Measurements from ENCODE around the gene DRAM2.

DNA sequence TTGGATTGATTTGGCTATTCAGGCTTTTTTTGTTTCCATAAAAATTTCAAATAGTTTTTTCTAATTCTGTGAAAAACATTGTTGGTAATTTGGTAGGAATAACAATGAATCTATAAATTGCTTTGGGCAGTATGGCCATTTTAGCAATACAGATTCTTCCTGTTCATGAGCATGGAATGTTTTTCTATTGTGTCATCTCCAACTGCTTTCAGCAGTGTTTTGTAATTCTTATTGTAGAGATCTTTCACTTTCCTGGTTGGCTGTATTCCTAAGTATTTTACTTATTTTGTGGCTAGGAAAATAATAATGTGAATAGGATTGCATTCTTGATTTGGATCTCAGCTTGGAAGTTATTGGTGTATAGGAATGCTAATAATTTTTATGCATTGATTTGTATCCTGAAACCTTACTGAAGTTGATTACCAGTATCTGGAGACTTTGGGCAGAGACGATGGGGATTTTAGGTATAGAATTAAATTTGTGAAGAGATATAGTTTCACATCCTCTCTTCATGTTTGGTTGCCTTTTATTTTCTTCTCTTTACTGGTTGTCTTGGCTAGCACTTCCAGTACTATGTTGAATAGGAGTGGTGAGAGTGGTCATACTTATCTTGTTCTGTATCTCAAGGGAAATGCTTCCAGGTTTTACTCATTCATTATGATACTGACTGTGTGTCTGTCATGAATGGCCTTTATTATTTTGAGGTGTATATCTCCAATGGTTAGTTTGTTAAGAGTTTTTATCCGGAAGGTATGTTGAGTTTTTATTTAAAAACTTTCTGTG, 57.3 kb downstream of the DRAM2 start:
- TF ChIP-seq, protein P1, sequence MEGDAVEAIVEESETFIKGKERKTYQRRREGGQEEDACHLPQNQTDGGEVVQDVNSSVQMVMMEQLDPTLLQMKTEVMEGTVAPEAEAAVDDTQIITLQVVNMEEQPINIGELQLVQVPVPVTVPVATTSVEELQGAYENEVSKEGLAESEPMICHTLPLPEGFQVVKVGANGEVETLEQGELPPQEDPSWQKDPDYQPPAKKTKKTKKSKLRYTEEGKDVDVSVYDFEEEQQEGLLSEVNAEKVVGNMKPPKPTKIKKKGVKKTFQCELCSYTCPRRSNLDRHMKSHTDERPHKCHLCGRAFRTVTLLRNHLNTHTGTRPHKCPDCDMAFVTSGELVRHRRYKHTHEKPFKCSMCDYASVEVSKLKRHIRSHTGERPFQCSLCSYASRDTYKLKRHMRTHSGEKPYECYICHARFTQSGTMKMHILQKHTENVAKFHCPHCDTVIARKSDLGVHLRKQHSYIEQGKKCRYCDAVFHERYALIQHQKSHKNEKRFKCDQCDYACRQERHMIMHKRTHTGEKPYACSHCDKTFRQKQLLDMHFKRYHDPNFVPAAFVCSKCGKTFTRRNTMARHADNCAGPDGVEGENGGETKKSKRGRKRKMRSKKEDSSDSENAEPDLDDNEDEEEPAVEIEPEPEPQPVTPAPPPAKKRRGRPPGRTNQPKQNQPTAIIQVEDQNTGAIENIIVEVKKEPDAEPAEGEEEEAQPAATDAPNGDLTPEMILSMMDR (IDR thresholded peaks at IDR 0.05): no peak
- TF ChIP-seq POLR2A (IDR thresholded peaks at IDR 0.05): no peak
